Right renal pelvis (tissue), 4 donors: Measurements from ENCODE around the gene NKRF. TPM values are rescaled to one million over a fixed set of nuclear protein-coding genes. Genes with fewer than 3 reads are reported as not detected.
"Not testable (repeated sequence)": the region's sequence is repeated elsewhere in the genome, so short reads cannot be mapped to it uniquely, and the experiment has no call there.

Source experiments
- DNase-seq, 4 donors: peaks; one replicate each; pipeline ENCODE4 v3.0.0-alpha.2; 2013; ENCODE audit warnings: low read depth in 4 of 4, low spot score in 3 of 4, missing footprints in 1 of 4
- polyA plus RNA-seq, 4 donors: library from polyadenylated mRNA; unstranded; fragments of 120-200 nt; gene quantifications; one replicate each; pipeline ENCODE4 v1.2.1, GENCODE V29; 2013; ENCODE audit not compliant: insufficient read length in 4 of 4

Gene NKRF
- 10 to 100 TPM; 14.4 to 18.8 (median 16.5) TPM for polyA plus RNA-seq

DNA sequence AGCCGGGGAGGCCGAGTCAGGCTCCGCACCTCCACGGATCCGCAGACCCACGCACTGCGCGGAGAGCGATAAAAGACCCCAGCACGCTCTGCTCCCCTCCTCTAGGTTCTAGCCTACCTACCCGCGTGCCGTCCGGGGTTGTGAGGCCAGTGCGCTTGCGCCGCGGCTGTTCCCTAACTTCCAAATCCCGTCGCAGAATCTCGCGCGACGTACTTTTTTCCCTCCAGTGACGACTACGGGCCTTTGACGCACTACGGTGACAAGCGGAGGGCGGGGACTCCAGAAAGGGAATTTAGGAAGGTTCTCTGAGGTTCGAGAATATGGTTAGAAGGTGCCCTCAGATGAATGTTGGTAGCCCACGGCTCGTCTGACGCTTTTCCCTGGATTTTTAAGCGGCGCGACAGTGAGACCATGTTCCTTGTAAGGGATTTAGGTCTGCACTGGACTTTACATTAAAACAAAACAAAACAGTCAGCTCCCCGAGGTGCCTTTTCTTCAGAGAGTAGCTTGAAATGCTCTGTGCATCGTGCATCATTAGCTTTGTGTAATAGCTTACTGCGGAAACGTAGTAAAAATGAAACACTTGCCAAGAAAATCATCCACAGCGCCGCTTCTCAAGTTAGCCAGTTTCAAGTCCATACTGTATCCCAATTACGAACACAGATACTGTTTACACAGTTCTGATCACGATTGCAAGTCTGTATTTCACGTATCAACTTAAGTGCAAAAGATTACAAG is at the start of gene NKRF:
Gene NKRF (minus strand): TSS at position 145 of the 738 bp plus-strand sequence.
- peak; percentile 79 to 84 (median 82) for DNase-seq

DNA sequence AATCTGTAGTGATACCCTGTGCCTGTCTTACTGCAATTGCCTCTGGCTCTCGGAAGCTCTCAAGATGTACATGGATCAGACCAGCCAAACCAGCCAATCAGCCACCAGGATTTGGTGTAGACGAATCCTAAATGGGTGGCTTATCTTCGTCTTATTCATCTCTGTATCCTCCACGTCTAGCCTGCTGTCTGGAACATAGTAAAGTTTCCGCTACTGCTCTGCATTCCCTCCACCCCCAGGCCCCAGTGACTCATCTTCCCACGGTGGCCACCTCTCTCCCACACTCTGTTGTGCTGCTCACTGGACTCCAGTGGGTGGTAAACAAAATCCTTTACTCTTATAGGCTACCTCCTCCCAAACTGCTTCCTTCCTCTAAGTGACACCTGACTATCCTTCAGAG is 48.9 kb upstream of the NKRF start:
- DNase-seq, result no peak

GRCh38 chrX:119654112-119654531 is 47.9 kb upstream of the NKRF start:
- no peak for DNase-seq

GRCh38 chrX:119648421-119648775 is 42.2 kb upstream of the NKRF start:
- no peak for DNase-seq

DNA sequence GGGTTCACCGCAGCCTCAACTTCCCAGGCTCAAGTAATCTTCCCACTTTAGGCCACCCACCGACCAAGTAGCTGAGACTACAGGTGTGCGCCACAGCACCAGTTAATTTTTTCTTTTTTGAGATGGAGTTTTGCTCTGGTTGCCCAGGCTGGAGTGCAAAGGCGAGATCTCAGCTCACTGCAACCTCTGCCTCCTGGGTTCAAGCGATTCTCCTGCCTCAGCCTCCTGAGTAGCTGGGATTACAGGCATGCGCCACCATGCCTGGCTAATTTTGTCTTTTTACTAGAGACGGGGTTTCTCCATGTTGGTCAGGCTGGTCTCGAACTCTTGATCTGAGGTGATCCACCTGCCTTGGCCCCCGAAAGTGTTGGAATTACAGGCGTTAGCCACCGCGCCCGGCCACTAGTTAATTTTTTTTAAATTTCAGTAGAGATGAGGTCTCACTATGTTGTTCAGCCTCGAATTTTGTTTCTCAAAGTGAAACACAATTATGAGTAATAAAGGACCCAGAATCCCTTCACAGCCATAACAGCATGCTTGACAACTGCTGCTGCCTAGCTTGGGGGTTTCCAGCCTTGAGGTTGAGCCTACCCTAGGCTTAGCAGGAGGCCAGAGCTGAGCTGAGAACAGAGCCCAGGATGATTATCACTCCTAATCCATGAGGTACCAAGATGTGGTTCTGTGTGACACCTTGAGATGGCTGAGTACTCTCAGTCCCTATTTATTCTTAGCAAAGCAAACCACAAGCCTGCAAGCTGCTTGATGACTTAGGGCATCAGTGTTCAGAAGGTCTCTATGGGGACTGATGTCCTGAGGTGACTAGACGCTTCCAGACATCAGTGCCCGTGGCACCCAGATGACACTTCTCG is 41.6 kb upstream of the NKRF start:
- no peak for DNase-seq

- DNase-seq, result no peak
These were observed 40.9 kb upstream of the NKRF start for GRCh38 chrX:119647089-119647488.

DNA sequence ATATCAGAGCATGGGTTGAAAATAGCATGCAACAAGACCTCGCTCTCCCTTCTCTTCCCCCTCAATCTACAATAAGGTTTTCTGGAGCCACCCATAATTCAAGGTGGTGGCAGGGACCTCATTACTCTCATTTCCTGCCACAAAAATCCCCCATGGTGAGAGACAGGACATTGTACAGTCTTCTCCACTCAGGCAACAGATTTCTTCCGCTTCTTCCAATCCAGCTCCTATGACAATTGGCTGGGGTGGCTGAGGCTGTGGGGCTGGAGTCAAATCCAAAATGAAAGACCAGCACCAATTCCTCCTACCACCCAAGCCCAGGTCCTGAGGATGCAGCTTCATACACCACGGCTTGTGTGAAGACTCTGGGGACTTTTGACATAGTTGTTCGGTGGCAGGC is 40.3 kb upstream of the NKRF start:
- DNase-seq, result no peak

- DNase-seq, result no peak
These were observed 37.5 kb upstream of the NKRF start for GRCh38 chrX:119643696-119644095.

DNA sequence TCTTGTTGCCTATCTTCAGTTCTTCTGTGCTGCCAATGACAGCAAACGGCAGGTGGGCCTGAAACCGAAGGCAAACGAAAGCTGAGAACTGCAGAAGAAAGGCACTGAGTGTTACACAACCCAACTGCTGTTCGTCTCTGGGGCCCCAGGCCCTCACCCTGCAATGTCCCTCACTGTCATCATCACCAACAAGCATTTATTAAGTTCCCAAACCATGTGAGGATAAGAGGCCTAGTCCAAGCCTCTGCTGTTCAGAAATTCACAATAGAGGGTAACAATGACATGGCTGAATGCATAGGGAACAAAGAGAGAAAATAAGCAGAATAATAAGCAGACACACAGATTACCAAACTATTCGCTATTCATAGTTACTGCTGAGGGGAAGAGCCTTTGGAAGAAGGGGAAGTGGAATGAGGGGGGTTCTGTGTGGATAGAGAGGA is 34.5 kb upstream of the NKRF start:
- DNase-seq, result no peak

GRCh38 chrX:119638725-119639471 is 32.7 kb upstream of the NKRF start:
- no peak for DNase-seq

GRCh38 chrX:119637421-119637820 is 31.2 kb upstream of the NKRF start:
- not testable (repeated sequence) for DNase-seq

GRCh38 chrX:119636419-119636818 is 30.2 kb upstream of the NKRF start:
- DNase-seq, result no peak

DNA sequence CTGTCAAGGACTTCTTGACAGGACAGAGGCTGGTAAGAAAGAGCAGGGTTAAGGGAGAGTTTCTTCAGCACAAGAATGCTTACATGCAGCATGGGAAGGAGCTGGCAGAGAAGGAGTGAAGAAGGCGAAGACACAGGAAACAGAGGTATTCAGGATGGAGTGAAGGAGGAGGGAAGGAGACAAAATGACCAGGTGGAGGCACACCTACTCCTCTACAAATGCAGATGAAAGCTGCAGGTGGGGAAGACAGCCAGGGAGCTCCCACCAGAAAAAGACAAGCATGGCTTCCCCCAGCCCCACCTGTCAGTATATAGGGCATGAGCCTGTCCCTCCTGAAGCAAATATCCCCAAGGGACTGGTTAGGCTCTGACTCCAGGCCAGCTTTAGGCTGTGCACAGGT is 29.6 kb upstream of the NKRF start:
- no peak for DNase-seq

GRCh38 chrX:119635179-119635578 is 29.0 kb upstream of the NKRF start:
- DNase-seq, result no peak

GRCh38 chrX:119625843-119626242 is 19.6 kb upstream of the NKRF start:
- DNase-seq, result no peak

- no peak for DNase-seq
These were observed 18.9 kb upstream of the NKRF start for GRCh38 chrX:119624951-119625668.

- no peak for DNase-seq
These were observed 18.2 kb upstream of the NKRF start for GRCh38 chrX:119624417-119624816.

- DNase-seq, result peak in 3 of 4 donors; percentile 64 to 75 (median 70)
These were observed 16.4 kb upstream of the NKRF start for GRCh38 chrX:119622356-119623232.

- no peak for DNase-seq
These were observed 12.2 kb upstream of the NKRF start for GRCh38 chrX:119618439-119618838.
